ENCODE results near the gene YJEFN3.

YJEFN3 gene

GRCh38 chr19:19505669-19506326, 22.9 kb upstream of the YJEFN3 start:
- no peak overlapping the region for H3K4me3 ChIP-seq (replicated peaks in 1 of 2; ENCODE audit: low read depth in 2 of 2, low read length in 2 of 2)
- DNase-seq (ENCODE audit: low read depth in 2 of 2), result no peak
- TF ChIP-seq, protein P1, sequence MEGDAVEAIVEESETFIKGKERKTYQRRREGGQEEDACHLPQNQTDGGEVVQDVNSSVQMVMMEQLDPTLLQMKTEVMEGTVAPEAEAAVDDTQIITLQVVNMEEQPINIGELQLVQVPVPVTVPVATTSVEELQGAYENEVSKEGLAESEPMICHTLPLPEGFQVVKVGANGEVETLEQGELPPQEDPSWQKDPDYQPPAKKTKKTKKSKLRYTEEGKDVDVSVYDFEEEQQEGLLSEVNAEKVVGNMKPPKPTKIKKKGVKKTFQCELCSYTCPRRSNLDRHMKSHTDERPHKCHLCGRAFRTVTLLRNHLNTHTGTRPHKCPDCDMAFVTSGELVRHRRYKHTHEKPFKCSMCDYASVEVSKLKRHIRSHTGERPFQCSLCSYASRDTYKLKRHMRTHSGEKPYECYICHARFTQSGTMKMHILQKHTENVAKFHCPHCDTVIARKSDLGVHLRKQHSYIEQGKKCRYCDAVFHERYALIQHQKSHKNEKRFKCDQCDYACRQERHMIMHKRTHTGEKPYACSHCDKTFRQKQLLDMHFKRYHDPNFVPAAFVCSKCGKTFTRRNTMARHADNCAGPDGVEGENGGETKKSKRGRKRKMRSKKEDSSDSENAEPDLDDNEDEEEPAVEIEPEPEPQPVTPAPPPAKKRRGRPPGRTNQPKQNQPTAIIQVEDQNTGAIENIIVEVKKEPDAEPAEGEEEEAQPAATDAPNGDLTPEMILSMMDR (IDR thresholded peaks at IDR 0.05; ENCODE audit: low read depth, low read length), result no peak

DNA sequence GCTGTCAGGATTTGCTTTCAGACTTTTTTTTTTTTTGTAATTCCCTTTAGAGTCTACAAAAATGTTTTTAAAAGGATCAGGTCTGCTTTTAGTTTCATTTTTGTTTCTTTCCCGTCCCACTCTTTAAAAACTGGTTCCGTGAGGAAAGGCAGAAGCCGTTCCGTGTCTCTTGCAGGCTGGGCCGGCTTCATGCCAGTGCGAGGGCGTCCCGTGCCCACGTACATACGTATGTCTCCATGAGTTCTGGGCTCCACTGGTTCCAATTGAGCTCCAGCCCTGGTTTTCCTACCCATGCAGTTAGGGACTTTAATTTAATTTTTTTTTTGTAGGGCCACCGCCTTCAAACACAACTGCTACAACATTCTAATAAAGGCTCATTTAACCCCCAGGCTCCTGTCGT, 22.1 kb upstream of the YJEFN3 start:
- H3K4me3 ChIP-seq (replicated peaks in 1 of 2; ENCODE audit: low read depth in 2 of 2, low read length in 2 of 2), result no peak overlapping the region
- DNase-seq (ENCODE audit: low read depth in 2 of 2), result no peak
- TF ChIP-seq, protein P1 (IDR thresholded peaks at IDR 0.05; ENCODE audit: low read depth, low read length), result no peak

DNA sequence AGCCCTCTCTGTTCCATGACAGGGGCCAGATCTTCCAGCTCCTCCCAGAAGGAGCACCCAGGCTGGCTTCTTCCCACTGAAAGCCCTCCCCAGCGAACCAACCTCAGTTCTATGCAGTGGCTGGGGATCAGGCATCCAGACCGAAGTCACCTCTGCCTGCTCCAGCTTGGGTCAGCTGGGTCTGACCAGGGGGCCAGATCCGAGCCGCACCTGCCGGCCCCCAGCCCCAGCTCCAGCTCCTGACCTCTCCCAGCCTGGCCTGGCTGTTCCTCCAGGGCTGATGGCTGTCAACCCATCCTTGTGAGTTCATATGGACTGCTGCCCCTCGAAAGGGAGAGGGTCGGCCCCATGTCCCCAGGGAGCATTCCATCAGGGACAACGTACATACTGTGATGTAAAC, 21.4 kb upstream of the YJEFN3 start:
- TF ChIP-seq, protein P1 (IDR thresholded peaks at IDR 0.05; ENCODE audit: low read depth, low read length), result no peak
- no peak overlapping the region for H3K4me3 ChIP-seq (replicated peaks in 1 of 2; ENCODE audit: low read depth in 2 of 2, low read length in 2 of 2)
- no peak for DNase-seq (ENCODE audit: low read depth in 2 of 2)

- TF ChIP-seq, protein P1 (IDR thresholded peaks at IDR 0.05; ENCODE audit: low read depth, low read length), result no peak
- DNase-seq (ENCODE audit: low read depth in 2 of 2), result no peak
- H3K4me3 ChIP-seq (replicated peaks in 1 of 2; ENCODE audit: low read depth in 2 of 2, low read length in 2 of 2), result no peak overlapping the region
Measured at GRCh38 chr19:19508217-19508616, 20.5 kb upstream of the YJEFN3 start.

GRCh38 chr19:19510432-19510831, 18.3 kb upstream of the YJEFN3 start:
- peak in 1 of 2 donors; percentile 18 for DNase-seq (ENCODE audit: low read depth in 2 of 2)
- TF ChIP-seq, protein P1 (IDR thresholded peaks at IDR 0.05; ENCODE audit: low read depth, low read length), result no peak
- no peak overlapping the region for H3K4me3 ChIP-seq (replicated peaks in 1 of 2; ENCODE audit: low read depth in 2 of 2, low read length in 2 of 2)

- no peak overlapping the region for H3K4me3 ChIP-seq (replicated peaks in 1 of 2; ENCODE audit: low read depth in 2 of 2, low read length in 2 of 2)
- TF ChIP-seq, protein P1 (IDR thresholded peaks at IDR 0.05; ENCODE audit: low read depth, low read length), result no peak
- no peak for DNase-seq (ENCODE audit: low read depth in 2 of 2)
Measured at GRCh38 chr19:19513682-19514081, 15.0 kb upstream of the YJEFN3 start.

DNA sequence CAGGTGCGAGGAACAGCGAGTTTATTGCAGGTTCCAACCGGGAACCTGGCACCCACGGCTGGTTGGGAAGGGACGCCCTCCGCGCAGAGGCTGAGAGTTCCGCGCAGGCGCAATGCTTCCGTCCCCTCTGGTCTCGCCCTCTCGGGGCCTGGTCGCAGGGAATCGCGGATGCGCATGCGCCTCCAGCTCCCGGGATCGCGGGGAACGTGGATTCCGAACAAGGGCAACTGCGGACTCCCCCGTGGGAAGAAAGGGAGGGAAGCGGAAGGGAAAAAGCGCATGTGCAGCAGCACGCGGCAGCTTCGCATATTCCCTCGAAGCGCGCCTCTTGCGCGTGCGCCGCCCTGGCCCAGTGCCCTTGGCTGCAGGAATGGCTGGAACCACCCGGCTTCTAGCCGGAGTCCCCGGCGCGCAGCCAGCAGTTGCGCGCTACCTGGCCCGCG, 14.5 kb upstream of the YJEFN3 start:
- TF ChIP-seq, protein P1 (IDR thresholded peaks at IDR 0.05; ENCODE audit: low read depth, low read length), result no peak
- peak; percentile 61 to 79 for DNase-seq (ENCODE audit: low read depth in 2 of 2)
- peak overlapping the region; percentile 3 to 15 for H3K4me3 ChIP-seq (replicated peaks in 1 of 2; ENCODE audit: low read depth in 2 of 2, low read length in 2 of 2)
